Testis (tissue), 2 donors: ENCODE results near the gene DYRK1A.

Experiments
- CTCF ChIP-seq, 3 experiments: fragments of 450-650 bp in 2 of 3; fragments of 200-600 bp in 1 of 3; sonication (generic) in 1 of 3; IDR thresholded peaks; one replicate each; pipeline ENCODE4 v1.5.1; 2016 to 2019; ENCODE audit warnings: antibody characterized with exemption in 3 of 3, mild to moderate bottlenecking in 2 of 3, moderate library complexity in 1 of 3
- POLR2A ChIP-seq: fragments of 450-650 bp; IDR thresholded peaks from one replicate; pipeline ENCODE4 v1.6.1; 2017; ENCODE audit warnings: antibody characterized with exemption, mild to moderate bottlenecking, moderate library complexity

GRCh38 chr21:37435120-37435519, 68.5 kb downstream of the DYRK1A start:
- no peak for TF ChIP-seq CTCF (IDR thresholded peaks at IDR 0.05)
- TF ChIP-seq POLR2A, result no peak
